ENCODE measurements around the gene CASP3.
"Not testable (repeated sequence)": the region's sequence is repeated elsewhere in the genome, so short reads cannot be mapped to it uniquely, and the experiment has no call there.

The CASP3 gene

GRCh38 chr4:184620212-184620867 lies 28.9 kb downstream of the CASP3 start:
- peaks cover 4% of the 10 kb centered on the region for H3K27me3 Mint-ChIP-seq (ENCODE audit: low read depth, poor library complexity)
- H3K36me3 Mint-ChIP-seq (ENCODE audit: low read depth) = peaks cover 22% of the 10 kb centered on the region
- H3K9me3 Mint-ChIP-seq = peaks cover 21% of the 10 kb centered on the region
- no peak for DNase-seq
- TF ChIP-seq CTCF (IDR thresholded peaks at IDR 0.05) = no peak
- H3K4me1 Mint-ChIP-seq = peaks cover 4% of the 10 kb centered on the region
- no peak overlapping the region for H3K4me3 Mint-ChIP-seq
- no peak overlapping the region for H3K27ac Mint-ChIP-seq

GRCh38 chr4:184617600-184618196 lies 31.5 kb downstream of the CASP3 start:
- H3K27ac Mint-ChIP-seq = no peak overlapping the region
- peaks cover 43% of the 10 kb centered on the region for H3K9me3 Mint-ChIP-seq
- peaks cover 4% of the 10 kb centered on the region for H3K27me3 Mint-ChIP-seq (ENCODE audit: low read depth, poor library complexity)
- no peak overlapping the region for H3K4me3 Mint-ChIP-seq
- no peak for DNase-seq
- TF ChIP-seq CTCF (IDR thresholded peaks at IDR 0.05) = no peak
- peaks cover 14% of the 10 kb centered on the region for H3K36me3 Mint-ChIP-seq (ENCODE audit: low read depth)
- H3K4me1 Mint-ChIP-seq = no peaks in the 10 kb centered on the region

- H3K9me3 Mint-ChIP-seq = peaks cover 38% of the 10 kb centered on the region
These were observed 32.4 kb downstream of the CASP3 start for GRCh38 chr4:184616633-184617551.

GRCh38 chr4:184616168-184616567 lies 33.1 kb downstream of the CASP3 start:
- H3K36me3 Mint-ChIP-seq (ENCODE audit: low read depth) = peaks cover 14% of the 10 kb centered on the region
- not testable (repeated sequence) for H3K27me3 Mint-ChIP-seq (ENCODE audit: low read depth, poor library complexity); H3K4me1 Mint-ChIP-seq; H3K27ac Mint-ChIP-seq; H3K4me3 Mint-ChIP-seq; DNase-seq
- peaks cover 38% of the 10 kb centered on the region for H3K9me3 Mint-ChIP-seq

More at GRCh38 chr4:184616633-184617551, 32.4 kb downstream of the CASP3 start:
- no peak for DNase-seq
- no peak overlapping the region for H3K4me3 Mint-ChIP-seq
- TF ChIP-seq CTCF (IDR thresholded peaks at IDR 0.05) = no peak
- H3K27ac Mint-ChIP-seq = no peak overlapping the region
- no peaks in the 10 kb centered on the region for H3K4me1 Mint-ChIP-seq
- peaks cover 4% of the 10 kb centered on the region for H3K27me3 Mint-ChIP-seq (ENCODE audit: low read depth, poor library complexity)
- H3K36me3 Mint-ChIP-seq (ENCODE audit: low read depth) = peaks cover 14% of the 10 kb centered on the region

- no peak for TF ChIP-seq CTCF (IDR thresholded peaks at IDR 0.05)
- no peak overlapping the region for H3K27ac Mint-ChIP-seq
- peaks cover 7% of the 10 kb centered on the region for H3K27me3 Mint-ChIP-seq (ENCODE audit: low read depth, poor library complexity)
- DNase-seq = no peak
- H3K4me1 Mint-ChIP-seq = peaks cover 4% of the 10 kb centered on the region
- H3K4me3 Mint-ChIP-seq = no peak overlapping the region
- peaks cover 38% of the 10 kb centered on the region for H3K9me3 Mint-ChIP-seq
- peaks cover 14% of the 10 kb centered on the region for H3K36me3 Mint-ChIP-seq (ENCODE audit: low read depth)
These were observed 34.7 kb downstream of the CASP3 start for GRCh38 chr4:184614509-184614908.

GRCh38 chr4:184613405-184613804 lies 35.8 kb downstream of the CASP3 start:
- Mint-ChIP-seq H3K27ac (no peak overlapping the region), H3K27me3 (ENCODE audit: low read depth, poor library complexity) (peaks cover 7% of the 10 kb centered on the region), H3K36me3 (ENCODE audit: low read depth) (peaks cover 14% of the 10 kb centered on the region), H3K4me3 (no peak overlapping the region), H3K4me1 (peaks cover 4% of the 10 kb centered on the region), H3K9me3 (peaks cover 38% of the 10 kb centered on the region)
- no peak for TF ChIP-seq CTCF (IDR thresholded peaks at IDR 0.05)
- no peak for DNase-seq

All from nephron progenitor cell (in vitro differentiated cells).